ENCODE data around the gene USP17L27. TPM values are rescaled to one million over a fixed set of nuclear protein-coding genes. Genes with fewer than 3 reads are reported as not detected.

Gene USP17L27
- total RNA-seq, 3 donors from 2014 or later (not counting 1 experiment from before 2014, with no cell fraction given): not detected

Other genes with a start within 250 kb of the USP17L27 start
- gene FAM90A26, start 173.7 kb upstream of the USP17L27 start, total RNA-seq: not detected
- not detected for gene USP17L10, start 133.5 kb upstream of the USP17L27 start, total RNA-seq
- gene USP17L11, start 128.7 kb upstream of the USP17L27 start, total RNA-seq: not detected
- not detected for gene USP17L12, start 124.0 kb upstream of the USP17L27 start, total RNA-seq
- not detected for gene USP17L13, start 119.3 kb upstream of the USP17L27 start, total RNA-seq
- gene USP17L15, start 109.8 kb upstream of the USP17L27 start, total RNA-seq: not detected
- gene USP17L17, start 100.3 kb upstream of the USP17L27 start, total RNA-seq: not detected
- not detected for gene USP17L18, start 95.5 kb upstream of the USP17L27 start, total RNA-seq
- not detected for gene USP17L19, start 90.8 kb upstream of the USP17L27 start, total RNA-seq
- not detected for gene USP17L20, start 86.0 kb upstream of the USP17L27 start, total RNA-seq
- gene USP17L21, start 81.3 kb upstream of the USP17L27 start, total RNA-seq: not detected
- not detected for gene USP17L22, start 76.5 kb upstream of the USP17L27 start, total RNA-seq
- not detected for gene USP17L24, start 19.0 kb upstream of the USP17L27 start, total RNA-seq
- gene USP17L25, start 14.2 kb upstream of the USP17L27 start, total RNA-seq: not detected
- gene USP17L26, start 9.5 kb upstream of the USP17L27 start, total RNA-seq: not detected
- not detected for gene USP17L5, start 4.7 kb upstream of the USP17L27 start, total RNA-seq
- gene USP17L28, start 4.7 kb downstream of the USP17L27 start, total RNA-seq: not detected
- not detected for gene USP17L29, start 9.5 kb downstream of the USP17L27 start, total RNA-seq
- gene USP17L30, start 19.0 kb downstream of the USP17L27 start, total RNA-seq: not detected
- gene DEFB131A, start 100.3 kb downstream of the USP17L27 start, total RNA-seq: not detected